Endothelial cell (in vitro differentiated cells): Measurements from ENCODE around the gene PASK. TPM values are rescaled to one million over a fixed set of nuclear protein-coding genes. Genes with fewer than 3 reads are reported as not detected.

Experiments
- DNase-seq: peaks from one replicate; pipeline ENCODE4 v3.0.0; 2021; ENCODE audit warnings: low spot score
- H3K27ac Mint-ChIP-seq: one replicate; pipeline ENCODE4 v1.8.0; 2021; ENCODE audit warnings: mixed read lengths, inconsistent platforms; ENCODE audit not compliant: unreplicated experiment
- H3K27me3 Mint-ChIP-seq: one replicate; pipeline ENCODE4 v1.8.0; 2021; ENCODE audit warnings: mild to moderate bottlenecking, moderate library complexity, mixed read lengths, inconsistent platforms; ENCODE audit not compliant: unreplicated experiment
- H3K36me3 Mint-ChIP-seq: one replicate; pipeline ENCODE4 v1.8.0; 2021; ENCODE audit warnings: mild to moderate bottlenecking, low read depth, mixed read lengths, inconsistent platforms; ENCODE audit not compliant: unreplicated experiment
- H3K4me1 Mint-ChIP-seq: one replicate; pipeline ENCODE4 v1.8.0; 2021; ENCODE audit warnings: mild to moderate bottlenecking, mixed read lengths, inconsistent platforms; ENCODE audit not compliant: unreplicated experiment
- H3K4me3 Mint-ChIP-seq: one replicate; pipeline ENCODE4 v1.8.0; 2021; ENCODE audit warnings: mild to moderate bottlenecking, mixed read lengths, inconsistent platforms; ENCODE audit not compliant: unreplicated experiment
- H3K9me3 Mint-ChIP-seq: one replicate; pipeline ENCODE4 v1.8.0; 2021; ENCODE audit warnings: mixed read lengths, inconsistent platforms; ENCODE audit not compliant: unreplicated experiment
- CTCF ChIP-seq: fragments of 200-600 bp; sonication (generic); IDR thresholded peaks from one replicate; pipeline ENCODE4 v1.5.0; 2021; ENCODE audit warnings: antibody characterized with exemption; ENCODE audit not compliant: unreplicated experiment
- total RNA-seq: library from RNA; stranded (reverse); fragmentation: NEBNext Ultra II Directional; extraction: Animal tissue kit (Norgen Biotek cat#: 25700); gene quantifications from one replicate; pipeline ENCODE4 v1.2.1, GENCODE V29; 2021; ENCODE audit not compliant: unreplicated experiment

The PASK gene
- total RNA-seq, 1 donor from 2014 or later: 39.7 TPM

DNA sequence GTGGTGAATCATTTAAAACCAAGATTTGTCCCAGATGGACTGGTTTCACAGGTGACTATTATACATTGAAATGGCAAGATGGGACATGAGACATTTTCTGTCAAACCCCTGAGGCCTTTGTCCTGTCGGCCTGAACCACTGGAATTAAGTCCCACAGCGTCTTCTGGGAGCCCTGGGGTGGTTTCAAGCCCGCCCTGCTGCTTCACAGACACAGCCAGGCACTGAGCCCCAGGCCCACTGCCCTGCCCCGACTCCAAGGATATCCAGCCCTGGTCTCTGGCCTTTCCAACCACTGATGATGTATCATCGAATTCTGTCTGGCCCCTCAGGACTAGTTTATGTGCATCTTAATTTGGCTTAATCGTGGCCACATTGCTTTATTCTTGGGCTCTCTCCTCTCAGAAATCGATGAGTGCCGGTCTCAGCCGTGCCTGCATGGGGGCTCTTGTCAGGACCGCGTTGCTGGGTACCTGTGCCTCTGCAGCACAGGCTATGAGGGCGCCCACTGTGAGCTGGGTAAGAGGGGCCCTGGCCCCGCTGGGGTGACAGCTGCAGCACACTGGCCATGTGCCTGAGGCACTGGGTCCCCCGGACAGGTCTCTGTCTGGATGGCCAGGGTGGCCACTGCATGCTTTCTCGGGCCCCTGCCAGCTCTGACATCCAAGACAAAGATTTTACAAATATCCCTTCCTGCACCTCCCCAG is 86.7 kb downstream of the PASK start:
- Mint-ChIP-seq H3K27ac (no peak overlapping the region), H3K36me3 (no peaks in the 10 kb centered on the region), H3K27me3 (peaks cover 3% of the 10 kb centered on the region), H3K4me3 (no peak overlapping the region), H3K9me3 (no peaks in the 10 kb centered on the region), H3K4me1 (no peaks in the 10 kb centered on the region)
- DNase-seq: no peak
- no peak for TF ChIP-seq CTCF

DNA sequence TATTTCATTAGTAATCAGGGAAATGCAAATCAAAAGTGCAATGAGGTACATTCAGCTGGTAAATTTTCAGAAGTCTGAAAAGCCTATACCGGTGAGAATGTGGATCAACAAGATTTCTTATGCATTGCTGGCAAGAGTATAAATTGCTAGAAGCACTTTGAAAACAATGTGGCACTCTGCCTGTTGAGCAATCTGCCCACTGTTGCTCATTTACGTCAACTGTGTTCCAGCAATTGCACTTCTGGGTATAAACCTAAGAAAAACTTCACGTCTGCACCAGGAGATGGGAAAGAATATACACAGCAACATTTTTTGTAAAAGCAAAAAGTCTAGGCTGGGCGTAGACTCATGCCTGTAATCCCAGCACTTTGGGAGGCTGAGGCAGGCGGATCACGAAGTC is 88.0 kb downstream of the PASK start:
- no peaks in the 10 kb centered on the region for H3K4me1 Mint-ChIP-seq
- no peaks in the 10 kb centered on the region for H3K9me3 Mint-ChIP-seq
- no peak for DNase-seq
- H3K36me3 Mint-ChIP-seq: no peaks in the 10 kb centered on the region
- TF ChIP-seq CTCF: no peak
- peaks cover 2% of the 10 kb centered on the region for H3K27me3 Mint-ChIP-seq
- H3K27ac Mint-ChIP-seq: no peak overlapping the region
- no peak overlapping the region for H3K4me3 Mint-ChIP-seq

Other genes with a start within 250 kb of the PASK start
- not detected for gene CROCC2, start 243.1 kb downstream of the PASK start, total RNA-seq
- 2.3 TPM for gene SNED1, start 150.9 kb downstream of the PASK start, total RNA-seq
- 82.4 TPM for gene MTERF4, start 47.2 kb downstream of the PASK start, total RNA-seq
- gene PPP1R7, start 995 bp upstream of the PASK start, total RNA-seq: 61.6 TPM
- 16.1 TPM for gene ANO7, start 39.2 kb upstream of the PASK start, total RNA-seq
- gene HDLBP, start 166.2 kb upstream of the PASK start, total RNA-seq: 364 TPM
- 487 TPM for gene SEPTIN2, start 166.5 kb upstream of the PASK start, total RNA-seq
- gene FARP2, start 206.8 kb upstream of the PASK start, total RNA-seq: 19.1 TPM